HG03378 (cell line): ENCODE data around the gene ATRNL1.
"Not testable (repeated sequence)": the region's sequence is repeated elsewhere in the genome, so short reads cannot be mapped to it uniquely, and the experiment has no call there.

Experiments
- ATAC-seq: cut with Tn5 transposase; IDR thresholded peaks from one replicate; pipeline ENCODE4 v1.9.1; 2021; ENCODE audit warnings: mild to moderate bottlenecking, moderate library complexity; ENCODE audit not compliant: unreplicated experiment

The ATRNL1 gene

DNA sequence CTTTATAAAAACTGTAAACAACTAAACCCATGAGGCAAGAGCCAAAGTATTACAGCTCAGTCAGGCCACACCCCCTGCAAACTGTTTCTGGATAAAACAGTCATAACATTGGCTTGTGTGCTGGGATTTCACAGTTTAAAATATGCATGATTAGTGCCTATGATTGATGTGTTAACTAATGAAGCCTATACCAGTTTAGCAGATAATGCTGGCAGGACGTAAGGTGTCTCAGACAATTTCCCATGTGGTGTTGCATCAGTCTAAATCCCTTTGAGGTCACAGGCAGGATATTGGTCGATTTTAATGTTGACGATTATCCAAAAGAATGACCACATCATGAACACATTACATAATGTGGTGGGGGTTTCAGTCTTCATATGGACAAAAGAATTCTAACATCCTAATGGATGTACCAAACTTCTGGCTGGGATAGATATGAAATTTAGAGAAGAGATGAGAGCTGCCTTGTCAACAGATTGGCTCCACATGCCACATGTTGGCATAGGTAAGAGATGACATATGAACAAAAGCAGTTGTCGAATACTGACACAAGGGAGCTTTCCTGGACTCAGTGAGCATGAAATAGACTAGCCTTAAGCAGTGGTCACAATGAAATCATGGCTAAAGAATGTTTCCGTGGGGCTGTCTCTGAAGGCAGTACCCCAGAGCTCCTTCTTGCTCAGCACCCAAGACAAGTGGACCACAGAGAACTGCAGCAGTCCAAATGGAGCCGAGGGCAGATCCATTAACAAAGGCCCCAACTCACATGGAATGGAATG lies 734.3 kb downstream of the ATRNL1 start:
- no peak for ATAC-seq

DNA sequence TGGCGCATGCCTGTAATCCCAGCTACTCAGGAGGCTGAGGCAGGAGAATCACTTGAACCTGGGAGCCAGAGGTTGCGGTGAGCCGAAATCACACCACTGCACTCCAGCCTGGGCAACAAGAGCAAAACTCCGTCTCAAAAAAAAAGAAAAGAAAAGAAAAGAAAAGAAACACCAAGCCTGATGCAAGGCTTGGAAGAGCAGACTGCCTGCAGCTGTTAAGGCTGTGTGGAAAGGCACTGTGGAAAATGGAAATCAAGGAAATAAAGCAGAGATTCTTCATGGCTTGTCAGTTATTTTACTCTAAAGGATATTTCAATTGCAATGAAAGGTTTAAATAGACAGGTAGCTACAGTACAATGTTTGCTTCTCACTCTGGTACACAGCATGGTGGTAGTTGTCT lies 735.0 kb downstream of the ATRNL1 start:
- ATAC-seq: not testable (repeated sequence)

DNA sequence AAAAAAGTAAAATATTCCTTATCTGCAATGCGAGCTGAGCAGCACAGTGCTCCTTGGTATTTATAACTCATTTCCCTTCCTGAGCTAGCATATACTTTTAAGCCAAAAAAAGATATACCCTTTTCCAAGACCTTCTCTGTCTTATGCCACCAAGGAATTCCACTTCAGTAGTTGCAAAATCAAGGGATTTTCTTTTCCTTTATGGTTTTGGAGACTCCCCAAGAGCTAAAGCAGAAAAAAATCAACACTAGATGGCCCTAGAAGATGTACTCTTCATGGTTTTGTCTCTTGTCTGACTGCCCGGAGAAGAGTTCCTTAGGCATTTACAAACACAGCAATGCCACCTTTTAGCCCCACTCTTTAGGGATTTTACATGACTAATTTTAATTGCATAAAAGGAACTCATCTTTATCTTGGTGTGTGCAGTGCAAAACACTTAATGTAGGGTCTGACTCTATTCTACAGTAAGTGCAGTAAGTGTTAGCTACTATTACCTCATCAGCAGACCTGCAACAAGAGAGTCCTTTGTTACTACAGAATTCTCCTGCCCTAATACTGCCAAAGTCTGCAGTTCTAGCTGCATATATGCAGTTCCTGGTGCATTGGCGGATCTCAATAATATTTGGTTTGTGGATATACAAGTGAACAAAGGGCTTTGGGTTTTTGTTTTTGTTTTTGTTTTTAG lies 736.5 kb downstream of the ATRNL1 start:
- no peak for ATAC-seq

DNA sequence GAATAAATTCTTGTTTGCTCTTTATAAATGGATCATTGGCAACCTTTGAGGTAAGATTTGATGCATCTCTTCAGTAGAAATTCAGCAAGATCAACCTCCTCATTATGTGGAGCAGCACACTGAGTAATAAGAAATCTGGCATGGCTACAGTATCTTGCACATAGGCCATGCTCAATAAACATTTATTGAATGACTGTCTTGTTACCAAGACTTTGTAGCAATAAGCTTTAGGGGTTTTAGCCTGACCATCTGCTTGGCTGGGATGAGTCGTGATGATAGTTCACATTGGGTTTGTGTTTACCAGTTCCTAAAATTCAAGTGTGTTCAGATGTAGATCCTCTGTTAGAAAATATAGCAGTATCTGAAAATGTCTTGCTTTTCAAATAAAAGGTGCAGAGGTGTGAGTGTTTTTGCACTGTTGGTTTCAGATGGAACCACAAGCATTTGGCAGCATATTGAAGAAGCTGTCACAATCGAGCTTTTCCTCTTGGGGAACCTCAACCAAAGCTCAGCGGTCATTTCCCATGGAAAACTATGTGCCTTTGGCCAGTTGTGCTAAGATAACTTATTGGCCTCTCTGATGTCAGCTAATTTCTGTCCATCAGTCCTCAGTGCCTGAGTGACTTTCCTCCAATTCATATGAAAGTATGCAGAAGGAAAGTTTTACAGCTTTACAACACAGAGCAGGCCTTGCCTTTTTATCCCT lies 737.3 kb downstream of the ATRNL1 start:
- ATAC-seq: no peak

DNA sequence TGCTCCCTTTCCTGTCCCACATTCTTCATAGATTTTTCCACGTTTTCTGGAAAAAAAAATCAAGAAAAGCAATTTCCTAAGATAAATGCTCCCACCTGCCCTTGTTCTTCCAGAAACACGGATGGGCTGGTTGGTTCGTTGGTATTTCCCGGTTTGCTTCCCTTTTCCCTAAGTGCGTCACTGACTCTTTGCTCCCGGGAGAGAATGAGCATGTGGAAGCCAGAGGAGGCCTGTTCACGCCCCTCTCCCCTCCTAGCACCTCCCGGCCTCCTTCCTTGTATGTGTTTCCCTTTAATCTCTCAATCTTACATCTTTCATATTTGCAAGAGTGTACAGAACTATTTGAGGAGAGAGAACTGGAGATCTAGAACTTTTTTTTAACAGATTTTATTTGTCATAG lies 737.9 kb downstream of the ATRNL1 start:
- no peak for ATAC-seq

DNA sequence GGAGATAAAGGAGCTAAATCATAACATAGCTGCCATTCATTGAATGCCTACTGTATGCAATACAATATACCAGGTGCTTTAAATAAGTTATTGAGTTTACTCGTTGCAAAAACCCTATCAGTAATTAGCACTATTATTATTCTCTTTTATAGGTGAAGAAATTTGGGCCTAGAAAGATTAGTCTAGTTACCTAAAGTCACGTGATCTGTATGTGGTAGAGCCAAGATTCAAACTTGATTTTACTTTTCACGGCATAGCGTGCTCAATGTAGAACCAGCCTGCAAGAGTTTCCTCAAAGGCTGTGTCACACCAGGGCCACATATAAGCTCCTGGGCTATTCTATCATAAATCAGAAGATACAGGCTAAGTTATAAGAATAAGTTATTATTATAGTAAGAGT lies 740.0 kb downstream of the ATRNL1 start:
- no peak for ATAC-seq

DNA sequence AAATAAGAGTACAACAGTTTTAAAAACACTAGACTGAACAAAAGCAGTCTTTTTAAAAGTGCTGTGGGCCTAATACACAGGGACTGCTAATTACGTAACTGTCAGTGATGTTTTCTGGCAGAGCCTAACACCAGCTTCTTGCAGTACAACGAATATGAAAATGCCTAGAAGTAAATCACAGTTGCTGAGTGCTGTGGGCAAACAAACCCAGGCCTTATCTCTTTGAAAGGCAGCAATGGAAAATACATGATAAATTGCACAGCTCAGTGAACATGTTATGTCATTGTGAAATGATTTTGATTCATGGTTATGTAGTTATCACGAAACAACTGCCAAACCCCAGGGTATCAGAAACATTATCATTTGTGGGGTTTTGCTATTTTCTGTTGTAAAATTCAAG lies 751.4 kb downstream of the ATRNL1 start:
- ATAC-seq: no peak

DNA sequence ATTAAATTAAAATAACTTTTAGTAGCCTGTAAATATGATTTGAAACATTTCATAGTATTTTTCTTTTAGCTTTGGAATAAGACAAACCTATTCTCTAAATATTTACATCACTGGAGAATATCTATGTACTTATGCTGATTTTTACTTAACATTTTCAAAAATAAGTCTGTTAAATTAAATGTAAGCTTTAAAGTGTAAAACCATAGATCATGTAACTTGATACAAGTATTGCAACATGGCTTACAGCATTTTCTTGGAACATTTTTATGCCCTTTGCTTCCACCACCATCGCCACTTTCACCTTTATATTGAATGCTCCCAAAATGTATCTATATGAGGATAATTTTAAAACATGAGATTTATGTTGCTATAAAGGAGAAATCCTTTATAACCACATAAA lies 752.8 kb downstream of the ATRNL1 start:
- ATAC-seq: no peak

DNA sequence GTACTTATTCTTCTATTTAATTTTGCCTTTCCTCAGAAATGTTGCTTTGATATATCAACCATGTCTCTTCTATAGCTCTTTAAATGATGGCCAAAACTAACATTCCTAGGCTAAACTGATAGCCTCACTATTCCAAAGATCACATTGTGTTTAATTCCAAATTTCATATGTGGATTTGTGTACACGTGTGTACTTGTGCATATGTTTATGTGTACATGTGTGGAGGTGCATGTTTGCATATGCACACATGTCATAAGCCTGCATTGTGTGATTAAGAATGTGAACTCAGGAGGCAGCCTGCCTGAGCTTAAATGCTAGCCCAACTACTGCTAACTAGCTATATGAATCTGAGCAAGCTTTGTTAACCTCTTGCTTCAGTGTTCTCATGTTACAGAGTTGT lies 753.4 kb downstream of the ATRNL1 start:
- no peak for ATAC-seq

DNA sequence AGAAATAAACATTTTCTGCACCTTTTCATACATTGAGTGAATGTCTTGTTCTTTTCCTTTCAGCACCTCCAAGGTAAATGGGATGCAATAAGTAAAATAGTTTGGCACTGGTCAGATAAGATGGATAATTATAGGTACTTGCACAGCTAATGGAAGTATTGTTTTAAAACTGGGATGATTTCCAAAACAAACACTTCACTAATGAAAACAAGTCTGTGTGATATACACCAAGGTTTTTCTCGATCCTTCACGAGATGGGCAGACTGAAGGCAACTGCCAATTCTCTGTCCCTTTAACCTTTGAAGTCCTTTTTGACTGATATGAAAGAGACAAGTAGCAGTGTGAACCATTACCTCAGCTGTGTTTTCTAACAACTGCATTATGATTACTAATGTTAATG lies 756.0 kb downstream of the ATRNL1 start:
- ATAC-seq: no peak

DNA sequence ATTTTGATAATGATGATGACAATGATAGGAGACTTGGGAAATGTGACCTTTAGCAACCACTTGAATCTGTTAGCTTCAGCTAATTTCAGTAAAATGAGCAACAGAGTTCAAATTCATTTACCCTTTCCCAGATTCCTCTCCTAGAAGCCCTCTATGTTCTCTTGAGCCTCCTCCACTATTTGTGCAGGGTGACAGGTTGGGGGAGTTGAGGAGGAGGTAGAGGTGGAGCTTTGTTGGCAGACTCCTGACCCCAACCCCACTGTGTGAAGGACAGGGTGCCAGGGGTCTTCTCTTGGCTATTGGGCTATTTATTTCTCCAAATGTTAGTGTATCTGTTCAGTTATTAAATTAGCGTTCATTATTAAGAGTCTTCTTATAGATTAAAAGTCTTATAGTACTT lies 757.5 kb downstream of the ATRNL1 start:
- ATAC-seq: no peak

DNA sequence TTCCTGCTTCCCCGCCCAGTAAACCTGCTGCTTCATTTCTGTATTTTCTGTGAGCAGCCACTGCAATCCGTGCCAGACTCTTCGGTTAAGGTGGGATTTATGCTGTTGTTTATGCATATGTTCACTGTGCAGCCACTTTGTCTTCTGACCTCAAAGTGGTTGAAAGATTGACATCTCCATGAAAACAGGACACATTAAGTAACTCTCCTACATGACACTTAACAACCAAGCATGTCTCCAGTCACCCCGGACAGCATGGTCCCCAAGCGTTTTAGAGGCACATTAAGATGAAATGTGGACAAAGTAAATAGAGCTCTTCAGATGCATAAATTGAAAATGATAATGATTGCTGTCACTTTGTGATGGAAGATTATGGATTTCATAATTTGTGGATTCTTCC lies 758.5 kb downstream of the ATRNL1 start:
- no peak for ATAC-seq

DNA sequence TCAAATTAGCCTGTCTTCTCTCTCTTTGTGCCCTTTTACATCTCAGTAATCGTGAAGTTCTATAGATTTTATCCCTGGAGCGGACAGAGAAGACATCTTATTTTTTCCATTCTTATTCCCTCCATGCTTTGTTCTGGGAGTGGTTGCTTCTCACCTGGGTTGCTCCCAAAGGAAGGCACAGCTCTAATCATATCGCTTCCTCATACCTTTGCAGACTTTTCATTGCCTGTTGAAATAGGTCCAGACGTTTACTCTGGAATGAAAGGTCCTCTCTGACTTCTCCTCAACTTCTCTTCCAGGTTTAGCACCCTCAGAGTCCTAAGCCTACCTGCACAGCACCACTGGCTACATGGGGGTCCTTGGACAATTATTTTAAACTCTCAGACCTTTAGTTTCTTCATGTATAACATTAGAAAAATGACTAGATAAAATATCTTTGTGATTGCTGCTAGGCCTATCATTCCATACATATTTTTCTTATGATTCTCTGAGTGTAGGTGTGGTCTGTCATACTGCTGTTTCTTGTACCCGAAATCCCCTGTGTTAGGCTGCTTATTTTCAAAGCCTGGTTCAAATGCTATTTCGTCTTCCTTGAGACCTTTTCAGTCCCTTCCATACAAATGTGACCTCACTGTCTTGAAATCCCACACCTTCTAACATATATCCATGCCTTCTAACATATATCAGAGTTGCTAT lies 761.7 kb downstream of the ATRNL1 start:
- ATAC-seq: no peak

DNA sequence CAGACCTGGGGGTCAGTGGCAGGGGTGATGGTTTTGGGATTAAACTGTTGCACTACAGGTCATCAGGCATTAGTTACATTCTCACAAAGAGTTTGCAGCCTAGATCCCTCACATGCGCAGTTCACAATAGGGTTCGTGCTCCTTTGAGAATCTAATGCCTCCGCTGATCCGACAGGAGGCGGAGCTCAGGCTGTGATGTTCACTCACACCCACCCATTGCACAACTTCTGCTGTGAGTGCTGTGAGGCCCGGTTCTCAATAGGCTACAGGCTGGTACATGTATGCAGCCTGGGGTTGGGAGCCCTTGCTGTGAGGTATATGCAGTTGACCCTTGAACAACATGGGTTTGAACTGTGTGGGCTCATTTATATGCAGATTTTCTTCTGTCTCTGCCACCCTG lies 763.4 kb downstream of the ATRNL1 start:
- ATAC-seq: no peak

DNA sequence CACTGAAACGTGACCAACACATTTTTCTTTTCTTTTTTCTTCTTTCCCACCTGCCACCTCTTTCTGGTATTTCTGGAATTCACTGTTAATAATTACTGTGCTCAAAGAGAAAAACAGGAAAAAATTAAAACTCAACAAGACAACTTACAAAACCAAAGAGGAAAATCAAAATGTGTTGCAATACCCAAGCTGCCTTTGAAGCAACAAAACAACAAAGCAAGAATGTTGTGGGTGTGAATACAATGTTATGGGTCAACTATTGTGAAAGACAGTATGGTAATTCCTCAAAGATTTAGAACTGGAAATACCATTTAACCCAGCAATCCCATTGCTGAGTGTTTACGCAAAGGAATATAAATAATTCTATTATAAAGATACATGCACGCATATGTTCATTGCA lies 764.7 kb downstream of the ATRNL1 start:
- no peak for ATAC-seq

DNA sequence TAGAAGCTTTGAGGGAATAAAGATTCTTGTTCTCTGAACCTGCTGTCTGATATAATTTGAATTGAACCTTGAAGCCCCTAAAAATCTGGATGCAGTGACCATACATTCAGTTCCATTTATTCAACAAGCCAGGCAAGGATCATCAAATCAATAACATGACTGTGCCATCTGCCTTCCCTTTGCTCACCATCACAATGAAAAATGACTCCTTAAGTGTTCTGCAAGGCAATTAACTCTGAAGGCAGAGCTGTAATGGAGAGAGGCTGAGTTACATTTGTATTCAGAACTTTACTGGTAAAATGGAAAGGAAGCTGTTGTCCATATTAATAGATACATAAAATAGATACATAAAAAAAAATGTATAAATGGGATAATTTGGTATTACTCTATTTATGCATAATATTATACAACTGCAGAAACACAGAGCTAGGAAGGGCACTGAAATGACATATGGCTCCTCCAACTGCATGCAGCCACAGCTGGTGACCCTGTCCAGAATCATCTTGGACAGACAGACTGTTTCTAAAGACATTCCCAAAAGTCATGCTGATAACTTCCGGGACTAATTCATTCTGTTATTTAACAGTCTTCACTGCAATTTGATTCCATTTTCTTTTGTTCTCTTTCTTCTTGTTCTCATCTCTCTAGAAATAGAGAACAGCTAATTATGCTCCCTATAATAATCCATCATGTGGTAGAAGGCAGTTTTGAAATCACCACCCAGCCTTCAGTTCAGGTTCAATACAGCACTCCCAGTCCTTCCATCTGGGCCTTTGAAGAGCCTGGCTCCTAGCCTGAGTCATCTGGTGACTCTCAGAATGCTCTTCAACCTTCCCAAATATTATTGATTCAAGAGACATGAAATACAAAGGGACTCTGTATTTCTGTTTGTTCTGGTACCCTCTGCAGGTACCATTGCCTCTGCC lies 767.3 kb downstream of the ATRNL1 start:
- no peak for ATAC-seq

DNA sequence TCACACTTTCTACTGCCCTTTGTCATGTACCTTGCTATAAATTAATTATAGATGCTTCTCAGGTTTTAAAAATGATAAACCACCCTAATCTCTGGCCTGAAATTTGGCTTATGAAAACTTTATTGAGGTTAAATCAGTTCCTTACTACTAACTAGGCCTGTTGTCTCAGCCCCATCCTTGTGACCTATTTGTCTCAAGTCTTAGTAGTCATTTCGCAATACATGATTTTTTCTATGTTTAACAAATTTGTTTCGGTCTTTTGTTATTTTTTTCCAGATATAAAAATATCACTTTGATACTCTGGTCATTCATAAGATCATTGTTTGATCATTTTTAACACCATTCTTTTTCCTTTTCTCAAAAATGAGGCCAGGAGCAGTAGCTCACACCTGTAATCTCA lies 768.3 kb downstream of the ATRNL1 start:
- no peak for ATAC-seq

DNA sequence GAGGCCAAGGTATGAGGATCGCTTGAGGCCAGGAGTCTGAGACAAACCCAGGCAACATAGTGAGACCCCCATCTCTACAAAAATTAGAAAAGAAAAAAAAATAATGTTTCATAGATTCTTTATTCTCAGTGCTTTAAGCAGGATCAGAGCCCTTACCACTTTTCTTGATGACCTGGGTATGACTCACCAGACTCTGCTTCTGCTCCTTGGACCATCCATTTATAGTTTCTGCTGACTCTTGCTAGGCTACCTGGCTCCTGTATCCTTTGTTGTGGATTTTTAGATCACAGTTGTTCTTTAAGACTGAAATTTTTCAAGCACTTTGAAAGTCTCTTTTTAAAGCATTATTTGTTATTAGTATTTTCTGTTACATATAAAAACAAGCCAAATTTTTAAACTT lies 768.7 kb downstream of the ATRNL1 start:
- ATAC-seq: no peak

DNA sequence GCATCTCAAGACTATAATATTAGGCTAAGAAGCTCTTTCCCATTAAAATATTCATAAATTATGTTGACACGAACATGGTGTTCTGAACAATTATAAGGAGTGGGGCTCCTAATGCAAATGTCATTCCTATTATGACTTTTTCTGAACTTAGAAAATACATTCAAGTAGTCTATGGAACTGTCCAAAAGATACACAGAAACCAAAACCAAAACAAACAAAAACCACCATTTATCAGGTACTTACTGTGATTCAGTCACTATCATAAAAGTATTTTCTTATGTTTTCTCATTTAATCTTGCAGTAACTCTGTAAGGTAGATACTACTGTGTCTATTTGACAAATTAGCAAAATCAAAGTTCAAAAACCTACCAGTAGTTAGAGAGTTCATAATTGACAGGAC lies 773.0 kb downstream of the ATRNL1 start:
- ATAC-seq: no peak

DNA sequence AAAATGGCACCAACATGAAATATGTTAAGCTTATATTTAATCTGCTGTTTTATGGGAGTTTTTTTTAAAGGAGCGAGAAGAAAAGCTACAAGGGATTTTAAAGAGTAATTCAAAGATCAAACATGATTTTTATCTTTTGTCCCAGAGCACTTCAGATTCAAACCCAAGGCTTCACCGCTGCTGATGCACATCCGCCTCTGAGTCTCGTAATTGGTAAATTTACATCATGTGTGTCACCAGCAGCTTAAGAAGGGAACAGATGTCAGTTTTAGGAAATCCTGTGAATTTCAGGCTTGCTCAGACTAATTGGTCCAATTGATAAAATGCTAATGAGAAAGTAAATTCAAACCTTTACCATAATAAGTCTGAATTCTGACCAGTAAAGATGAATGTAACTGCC lies 773.5 kb downstream of the ATRNL1 start:
- no peak for ATAC-seq
